Neural crest cell (in vitro differentiated cells): ENCODE measurements around the gene GPR173. TPM values are rescaled to one million over a fixed set of nuclear protein-coding genes. Genes with fewer than 3 reads are reported as not detected.
A peak's percentile ranks its signal among the peaks of the same experiment; 100 is the strongest.

Experiments
- DNase-seq: peaks from one replicate; pipeline ENCODE4 v3.0.0; 2021; ENCODE audit warnings: low read depth, mixed read lengths, low spot score
- H3K27ac Mint-ChIP-seq: one replicate; pipeline ENCODE4 v1.8.0; 2021; ENCODE audit warnings: mild to moderate bottlenecking, mixed read lengths; ENCODE audit not compliant: unreplicated experiment
- H3K27me3 Mint-ChIP-seq: 2 replicates; pipeline ENCODE4 v1.8.0; 2021; ENCODE audit warnings: low read depth, mild to moderate bottlenecking, mixed read lengths
- H3K36me3 Mint-ChIP-seq: 2 replicates; pipeline ENCODE4 v1.8.0; 2021; ENCODE audit warnings: low read depth, mild to moderate bottlenecking, mixed read lengths
- H3K4me1 Mint-ChIP-seq: 2 replicates; pipeline ENCODE4 v1.8.0; 2021; ENCODE audit warnings: mixed read lengths
- H3K4me3 Mint-ChIP-seq: one replicate; pipeline ENCODE4 v1.8.0; 2021; ENCODE audit warnings: mild to moderate bottlenecking, mixed read lengths
- H3K9me3 Mint-ChIP-seq: 2 replicates; pipeline ENCODE4 v1.8.0; 2021; ENCODE audit warnings: mixed read lengths
- CTCF ChIP-seq: fragments of 200-600 bp; sonication (generic); conservative IDR thresholded peaks from 2 replicates; pipeline ENCODE4 v1.5.0; 2021; ENCODE audit warnings: antibody characterized with exemption, mild to moderate bottlenecking
- total RNA-seq: library from RNA; stranded (reverse); gene quantifications from 2 replicates; pipeline ENCODE4 v1.2.1, GENCODE V29; 2021

Gene GPR173
- total RNA-seq, 1 donor from 2014 or later, result 13.0 TPM

GRCh38 chrX:53049127-53049517 lies 533 bp downstream of the GPR173 start:
- no peak for TF ChIP-seq CTCF
- Mint-ChIP-seq H3K27me3 (no peaks in the 10 kb centered on the region), H3K4me1 (peaks cover 22% of the 10 kb centered on the region), H3K36me3 (no peaks in the 10 kb centered on the region), H3K27ac (no peak overlapping the region), H3K4me3 (peak overlapping the region; percentile 90), H3K9me3 (peaks cover 2% of the 10 kb centered on the region)
- no peak for DNase-seq

- TF ChIP-seq CTCF, result no peak
- Mint-ChIP-seq H3K27ac (no peak overlapping the region), H3K4me3 (no peak overlapping the region), H3K9me3 (peaks cover 1% of the 10 kb centered on the region), H3K4me1 (peaks cover 22% of the 10 kb centered on the region), H3K27me3 (no peaks in the 10 kb centered on the region), H3K36me3 (no peaks in the 10 kb centered on the region)
- no peak for DNase-seq
Measured at GRCh38 chrX:53050841-53051240, 2.3 kb downstream of the GPR173 start.

GRCh38 chrX:53055244-53055849 lies 6.8 kb downstream of the GPR173 start:
- no peaks in the 10 kb centered on the region for H3K36me3 Mint-ChIP-seq
- peaks cover 3% of the 10 kb centered on the region for H3K4me1 Mint-ChIP-seq
- no peaks in the 10 kb centered on the region for H3K27me3 Mint-ChIP-seq
- no peak for DNase-seq
- no peak for TF ChIP-seq CTCF
- no peak overlapping the region for H3K27ac Mint-ChIP-seq
- no peaks in the 10 kb centered on the region for H3K9me3 Mint-ChIP-seq
- no peak overlapping the region for H3K4me3 Mint-ChIP-seq

- Mint-ChIP-seq H3K36me3 (peaks cover 2% of the 10 kb centered on the region), H3K4me1 (no peaks in the 10 kb centered on the region), H3K4me3 (no peak overlapping the region), H3K9me3 (no peaks in the 10 kb centered on the region), H3K27ac (no peak overlapping the region), H3K27me3 (no peaks in the 10 kb centered on the region)
- DNase-seq, result no peak
- TF ChIP-seq CTCF, result no peak
Measured at GRCh38 chrX:53056292-53056691, 7.7 kb downstream of the GPR173 start.

- no peaks in the 10 kb centered on the region for H3K4me1 Mint-ChIP-seq
- no peaks in the 10 kb centered on the region for H3K27me3 Mint-ChIP-seq
- peaks cover 10% of the 10 kb centered on the region for H3K36me3 Mint-ChIP-seq
- no peak for TF ChIP-seq CTCF
- H3K27ac Mint-ChIP-seq, result no peak overlapping the region
- H3K4me3 Mint-ChIP-seq, result no peak overlapping the region
- H3K9me3 Mint-ChIP-seq, result peaks cover 2% of the 10 kb centered on the region
- no peak for DNase-seq
Measured at GRCh38 chrX:53065104-53065503, 16.5 kb downstream of the GPR173 start.
